GM19025 (cell line): Measurements from ENCODE around the gene ABLIM3.

Experiments used
- ATAC-seq: cut with Tn5 transposase; IDR thresholded peaks from one replicate; pipeline ENCODE4 v1.9.1; 2021; ENCODE audit warnings: mild to moderate bottlenecking, low read depth, moderate library complexity; ENCODE audit not compliant: unreplicated experiment

ABLIM3 gene

GRCh38 chr5:149274939-149275338 lies 133.6 kb downstream of the ABLIM3 start:
- ATAC-seq, result no peak

GRCh38 chr5:149277801-149278200 lies 136.5 kb downstream of the ABLIM3 start:
- ATAC-seq, result no peak

GRCh38 chr5:149278451-149279210 lies 137.3 kb downstream of the ABLIM3 start:
- no peak for ATAC-seq

GRCh38 chr5:149279661-149280060 lies 138.4 kb downstream of the ABLIM3 start:
- ATAC-seq, result no peak

GRCh38 chr5:149280124-149280523 lies 138.8 kb downstream of the ABLIM3 start:
- no peak for ATAC-seq

GRCh38 chr5:149280802-149281201 lies 139.5 kb downstream of the ABLIM3 start:
- ATAC-seq, result no peak

GRCh38 chr5:149282027-149282965 lies 141.0 kb downstream of the ABLIM3 start:
- no peak for ATAC-seq

- no peak for ATAC-seq
Measured at GRCh38 chr5:149282966-149283332, 141.7 kb downstream of the ABLIM3 start.

- no peak for ATAC-seq
Measured at GRCh38 chr5:149283626-149284480, 142.6 kb downstream of the ABLIM3 start.

- no peak for ATAC-seq
Measured at GRCh38 chr5:149284501-149284900, 143.2 kb downstream of the ABLIM3 start.

GRCh38 chr5:149285153-149285552 lies 143.9 kb downstream of the ABLIM3 start:
- no peak for ATAC-seq

- no peak for ATAC-seq
Measured at GRCh38 chr5:149288436-149288835, 147.1 kb downstream of the ABLIM3 start.

- no peak for ATAC-seq
Measured at GRCh38 chr5:149289301-149289700, 148.0 kb downstream of the ABLIM3 start.

- no peak for ATAC-seq
Measured at GRCh38 chr5:149294872-149295829, 153.9 kb downstream of the ABLIM3 start.

GRCh38 chr5:149297340-149298025 lies 156.2 kb downstream of the ABLIM3 start:
- no peak for ATAC-seq

GRCh38 chr5:149298163-149298562 lies 156.9 kb downstream of the ABLIM3 start:
- ATAC-seq, result no peak

- ATAC-seq, result no peak
Measured at GRCh38 chr5:149298842-149299404, 157.6 kb downstream of the ABLIM3 start.

GRCh38 chr5:149299451-149300054 lies 158.3 kb downstream of the ABLIM3 start:
- no peak for ATAC-seq
